ENCODE measurements around the gene ZNF536. TPM values are rescaled to one million over a fixed set of nuclear protein-coding genes. Genes with fewer than 3 reads are reported as not detected.
"Not testable (repeated sequence)": the region's sequence is repeated elsewhere in the genome, so short reads cannot be mapped to it uniquely, and the experiment has no call there.

Gene ZNF536
- total RNA-seq, 1 experiment from 2014 or later: 0.41 TPM

DNA sequence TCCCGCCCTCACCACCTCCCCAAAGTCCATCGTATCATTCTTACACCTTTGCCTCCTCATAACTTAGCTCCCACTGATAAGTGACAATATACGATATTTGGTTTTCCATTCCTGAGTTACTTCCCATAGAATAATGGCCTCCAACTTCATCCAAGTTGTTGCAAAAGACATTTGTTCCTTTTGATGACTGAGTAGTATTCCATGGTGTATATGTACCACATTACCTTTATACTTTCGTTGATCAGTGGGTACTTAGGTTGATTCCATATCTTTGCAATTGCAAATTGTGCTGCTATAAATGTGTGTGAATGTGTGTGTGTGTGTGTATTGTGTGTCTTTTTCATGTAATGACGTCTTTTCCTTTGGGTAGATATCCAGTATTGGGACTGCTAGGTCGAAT lies 109.6 kb downstream of the ZNF536 start:
- no peak for DNase-seq (ENCODE audit: low spot score)

GRCh38 chr19:30482956-30483355 lies 110.8 kb downstream of the ZNF536 start:
- DNase-seq (ENCODE audit: low spot score): no peak

DNA sequence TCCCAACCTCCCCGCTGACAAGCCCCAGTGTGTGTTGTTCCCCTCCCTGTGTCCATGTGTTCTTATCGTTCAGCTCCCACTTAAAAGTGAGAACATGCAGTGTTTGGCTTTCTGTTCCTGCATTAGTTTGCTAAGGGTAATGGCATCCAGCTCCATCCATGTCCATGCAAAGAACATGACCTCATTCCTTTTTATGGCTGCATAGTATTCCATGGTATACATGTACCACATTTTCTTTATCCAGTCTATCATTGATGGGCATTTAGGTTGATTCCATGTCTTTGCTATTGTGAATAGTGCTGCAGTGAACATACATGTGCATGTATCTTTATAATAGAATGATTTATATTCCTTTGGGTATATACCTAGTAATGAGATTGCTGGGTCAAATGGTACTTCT lies 114.1 kb downstream of the ZNF536 start:
- not testable (repeated sequence) for DNase-seq (ENCODE audit: low spot score)

GRCh38 chr19:30487178-30487577 lies 115.0 kb downstream of the ZNF536 start:
- DNase-seq (ENCODE audit: low spot score): no peak

GRCh38 chr19:30488191-30488590 lies 116.0 kb downstream of the ZNF536 start:
- no peak for DNase-seq (ENCODE audit: low spot score)

DNA sequence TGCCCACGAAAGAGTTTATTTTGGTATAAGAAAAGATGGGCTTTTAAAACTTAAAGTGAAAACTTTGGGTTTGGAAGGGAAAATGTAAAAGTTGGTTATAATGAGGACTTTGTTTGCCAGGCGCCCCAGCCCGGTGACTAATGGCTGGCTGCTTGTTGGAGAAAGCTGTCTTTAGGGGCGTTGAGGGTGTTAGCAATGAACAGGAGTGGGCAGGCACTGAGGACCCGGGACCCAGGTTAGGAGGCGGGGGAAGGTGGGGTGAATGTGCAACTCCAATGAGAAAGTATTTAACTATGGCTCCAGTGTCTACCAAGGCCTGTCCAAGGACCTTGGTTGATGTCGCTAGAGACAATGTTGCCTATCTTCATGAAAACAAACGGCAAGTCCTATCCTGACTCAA lies 118.6 kb downstream of the ZNF536 start:
- DNase-seq (ENCODE audit: low spot score): no peak

- DNase-seq (ENCODE audit: low spot score): no peak
These were observed 120.5 kb downstream of the ZNF536 start for GRCh38 chr19:30492586-30493270.

GRCh38 chr19:30497034-30497433 lies 124.8 kb downstream of the ZNF536 start:
- DNase-seq (ENCODE audit: low spot score): no peak

DNA sequence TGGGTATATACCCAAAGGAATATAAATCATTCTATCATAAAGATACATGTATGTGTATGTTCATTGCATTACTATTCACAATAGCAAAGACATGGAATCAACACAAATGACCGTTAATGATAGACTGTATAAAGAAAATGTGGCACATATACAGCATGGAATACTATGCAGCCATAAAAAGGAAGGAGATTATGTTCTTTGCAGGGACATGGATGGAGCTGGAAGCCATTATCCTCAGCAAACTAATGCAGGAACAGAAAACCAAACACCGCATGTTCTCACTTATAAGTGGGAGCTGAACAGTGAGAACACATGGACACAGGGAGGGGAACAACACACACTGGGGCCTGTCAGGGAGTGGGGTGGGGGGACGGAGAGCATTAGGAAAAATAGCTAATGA lies 125.9 kb downstream of the ZNF536 start:
- DNase-seq (ENCODE audit: low spot score): not testable (repeated sequence)

- DNase-seq (ENCODE audit: low spot score): no peak
These were observed 126.5 kb downstream of the ZNF536 start for GRCh38 chr19:30498707-30499106.

GRCh38 chr19:30504272-30504671 lies 132.1 kb downstream of the ZNF536 start:
- no peak for DNase-seq (ENCODE audit: low spot score)

DNA sequence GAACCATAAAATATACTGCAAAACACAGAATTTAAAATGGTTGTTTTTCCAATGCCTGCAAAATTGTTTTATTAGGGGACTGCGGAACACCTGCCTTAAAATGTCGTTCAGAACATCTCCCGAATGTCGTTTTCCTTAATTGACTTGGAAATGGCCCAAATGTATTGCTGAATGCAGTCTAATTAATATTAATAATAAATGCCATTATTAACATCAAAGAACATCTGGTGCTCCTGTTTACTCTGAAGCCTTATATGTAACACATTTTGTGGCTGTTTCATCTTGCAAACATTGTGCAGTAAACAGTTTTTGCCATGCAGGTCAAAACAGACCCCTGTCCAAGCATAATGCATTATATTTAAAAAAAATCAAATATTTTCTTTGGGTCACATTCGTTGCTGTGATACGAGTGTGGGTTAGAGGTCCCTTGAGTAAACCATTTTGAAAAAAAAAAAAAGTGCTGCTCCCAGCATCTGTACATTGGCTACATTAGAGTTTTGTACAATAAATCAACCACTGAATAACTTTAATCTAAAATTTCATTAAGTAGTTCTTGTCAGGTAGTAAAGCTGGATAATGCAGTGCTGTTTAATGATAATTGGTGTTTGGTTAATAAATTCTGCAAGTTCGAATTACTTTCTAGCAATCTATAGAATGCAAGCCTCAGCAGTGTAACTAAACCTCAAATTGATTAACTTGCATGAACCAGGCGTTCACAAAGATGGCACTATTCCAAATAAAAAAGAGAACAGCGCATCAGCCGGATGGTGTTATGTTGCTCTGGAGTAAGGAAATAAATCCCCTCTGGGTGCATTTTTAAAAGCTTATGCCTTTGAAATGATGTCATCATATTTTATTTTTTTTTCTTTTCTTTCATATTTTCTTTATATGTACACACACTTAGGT lies 140.2 kb downstream of the ZNF536 start:
- no peak for DNase-seq (ENCODE audit: low spot score)

DNA sequence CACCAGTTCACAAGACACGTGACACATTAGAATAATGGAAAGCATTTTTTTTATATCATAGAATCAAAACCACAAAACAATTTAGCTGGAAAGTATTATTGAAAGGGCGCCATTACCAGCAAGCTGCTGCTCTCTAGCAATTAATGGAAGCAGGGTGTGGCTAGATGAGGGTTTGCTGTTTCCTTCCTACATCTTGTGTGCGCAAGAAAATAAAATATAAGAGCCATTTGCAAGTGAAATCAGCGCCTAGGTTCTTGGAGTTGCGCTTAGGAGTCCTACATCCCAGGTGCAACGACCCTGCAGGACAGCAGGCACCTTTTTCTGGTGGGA lies 140.9 kb downstream of the ZNF536 start:
- no peak for DNase-seq (ENCODE audit: low spot score)

DNA sequence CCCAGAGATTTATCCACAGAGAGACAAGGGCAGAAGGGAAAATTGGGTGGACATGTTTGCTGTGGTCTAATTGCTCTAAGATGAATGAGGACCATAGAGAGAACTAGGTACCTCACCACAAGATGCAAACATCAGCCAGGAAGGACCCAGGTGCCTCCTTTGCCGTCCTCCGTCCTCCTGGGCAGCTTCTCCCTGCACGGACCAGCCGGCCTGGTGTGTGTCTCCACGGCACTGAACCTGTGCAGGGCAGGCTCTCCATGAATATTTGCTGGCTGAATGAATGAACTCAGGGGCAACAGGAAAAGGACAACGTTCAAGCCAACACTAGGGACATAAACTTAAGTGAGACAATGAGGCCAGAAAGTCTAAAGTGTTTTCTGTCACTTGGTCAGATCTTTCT lies 143.9 kb downstream of the ZNF536 start:
- no peak for DNase-seq (ENCODE audit: low spot score)

- no peak for DNase-seq (ENCODE audit: low spot score)
These were observed 144.3 kb downstream of the ZNF536 start for GRCh38 chr19:30516531-30516930.

GRCh38 chr19:30518965-30519606 lies 146.9 kb downstream of the ZNF536 start:
- no peak for DNase-seq (ENCODE audit: low spot score)

- DNase-seq (ENCODE audit: low spot score): no peak
These were observed 147.5 kb downstream of the ZNF536 start for GRCh38 chr19:30519607-30520205.

GRCh38 chr19:30520735-30521479 lies 148.7 kb downstream of the ZNF536 start:
- no peak for DNase-seq (ENCODE audit: low spot score)

DNA sequence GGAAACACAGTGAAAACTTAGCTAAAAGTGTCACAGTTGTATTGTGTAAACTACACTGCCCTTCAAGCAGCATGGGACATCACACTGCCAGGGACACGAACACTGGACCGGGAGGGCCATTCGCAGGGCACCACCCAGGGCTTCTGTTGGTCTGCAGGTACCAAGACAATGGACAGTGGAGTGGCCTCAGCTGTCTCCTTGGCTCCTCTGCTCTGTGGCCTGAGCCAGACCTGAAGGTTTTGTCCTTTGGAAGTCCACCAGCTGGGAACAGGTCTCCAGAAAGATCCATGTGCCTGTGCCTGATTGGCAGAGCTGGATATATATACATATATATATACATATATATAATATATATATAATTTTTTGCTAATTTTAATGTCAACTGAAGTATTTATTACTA lies 149.8 kb downstream of the ZNF536 start:
- no peak for DNase-seq (ENCODE audit: low spot score)

GRCh38 chr19:30522341-30522740 lies 150.2 kb downstream of the ZNF536 start:
- no peak for DNase-seq (ENCODE audit: low spot score)

- DNase-seq (ENCODE audit: low spot score): no peak
These were observed 151.6 kb downstream of the ZNF536 start for GRCh38 chr19:30523791-30524190.

- DNase-seq (ENCODE audit: low spot score): no peak
These were observed 153.2 kb downstream of the ZNF536 start for GRCh38 chr19:30525383-30525782.
